ENCODE data around the gene FTCD. TPM values are rescaled to one million over a fixed set of nuclear protein-coding genes. Genes with fewer than 3 reads are reported as not detected.
A peak's percentile ranks its signal among the peaks of the same experiment; 100 is the strongest.

The FTCD gene
- total RNA-seq, 4 donors from 2014 or later = 4.5 to 7.0 TPM; not detected in 2

GRCh38 chr21:46094401-46095082 lies 60.8 kb downstream of the FTCD start:
- no peak overlapping the region for H3K4me3 ChIP-seq
- TF ChIP-seq POLR2A (IDR thresholded peaks at IDR 0.05) (no peak), CTCF (IDR thresholded peaks at IDR 0.05) (no peak)
- H3K27me3 ChIP-seq = no peaks in the 10 kb centered on the region
- peak overlapping the region; percentile 99 for H3K27ac ChIP-seq
- no peaks in the 10 kb centered on the region for H3K9me3 ChIP-seq
- H3K36me3 ChIP-seq = no peaks in the 10 kb centered on the region
- H3K4me1 ChIP-seq = peaks cover 6 to 18% of the 10 kb centered on the region in 2 donors
- intact Hi-C loops (cut with DNase I; ENCODE audit: low total_unique reads) = no loop called here
- no peak for DNase-seq

GRCh38 chr21:46093668-46094400 lies 61.5 kb downstream of the FTCD start:
- peaks cover 6 to 18% of the 10 kb centered on the region in 2 donors for H3K4me1 ChIP-seq
- no peaks in the 10 kb centered on the region for H3K36me3 ChIP-seq
- intact Hi-C loops (cut with DNase I; ENCODE audit: low total_unique reads) = no loop called here
- H3K27ac ChIP-seq = peak overlapping the region; percentile 99
- no peaks in the 10 kb centered on the region for H3K27me3 ChIP-seq
- no peak overlapping the region for H3K4me3 ChIP-seq
- no peak for TF ChIP-seq POLR2A (IDR thresholded peaks at IDR 0.05)
- TF ChIP-seq CTCF (IDR thresholded peaks at IDR 0.05) = no peak
- no peaks in the 10 kb centered on the region for H3K9me3 ChIP-seq
- no peak for DNase-seq

GRCh38 chr21:46092811-46093667 lies 62.3 kb downstream of the FTCD start:
- TF ChIP-seq POLR2A (IDR thresholded peaks at IDR 0.05) (no peak), CTCF (IDR thresholded peaks at IDR 0.05) (no peak)
- DNase-seq = peak; percentile 71 to 78
- Histone ChIP-seq H3K36me3 (no peaks in the 10 kb centered on the region), H3K27ac (peak overlapping the region; percentile 99), H3K9me3 (no peaks in the 10 kb centered on the region), H3K27me3 (no peaks in the 10 kb centered on the region), H3K4me3 (no peak overlapping the region), H3K4me1 (peaks cover 6 to 18% of the 10 kb centered on the region in 2 donors)
- intact Hi-C loops (cut with DNase I; ENCODE audit: low total_unique reads) = no loop called here

- H3K27me3 ChIP-seq = no peaks in the 10 kb centered on the region
- no peaks in the 10 kb centered on the region for H3K9me3 ChIP-seq
- intact Hi-C loops (cut with DNase I; ENCODE audit: low total_unique reads) = no loop called here
- peak overlapping the region; percentile 13 to 19 for H3K4me3 ChIP-seq
- TF ChIP-seq POLR2A (IDR thresholded peaks at IDR 0.05) (peak; percentile 56 to 65), CTCF (IDR thresholded peaks at IDR 0.05) (no peak)
- H3K27ac ChIP-seq = peak overlapping the region; percentile 99
- DNase-seq = peak; percentile 85 to 92
- H3K36me3 ChIP-seq = no peaks in the 10 kb centered on the region
- peaks cover 6 to 18% of the 10 kb centered on the region in 2 donors for H3K4me1 ChIP-seq
Observed at GRCh38 chr21:46092026-46092764, 63.2 kb downstream of the FTCD start.

Measured in uterus (tissue), 4 donors.